Duodenal mucosa (tissue), 2 donors: Measurements from ENCODE around the gene TPSAB1.

Experiments used
- H3K27ac ChIP-seq: one replicate; pipeline ENCODE4 v1.7.0; 2013; ENCODE audit warnings: low read depth, low read length
- H3K27me3 ChIP-seq, 2 donors: one replicate each; pipeline ENCODE4 v1.7.0; 2013; ENCODE audit warnings: low read length in 2 of 2, control low read depth in 1 of 2; ENCODE audit not compliant: insufficient read depth in 2 of 2, control insufficient read depth in 1 of 2
- H3K36me3 ChIP-seq, 2 donors: one replicate each; pipeline ENCODE4 v1.7.0; 2013; ENCODE audit warnings: low read length in 2 of 2, control low read depth in 1 of 2; ENCODE audit not compliant: insufficient read depth in 2 of 2, control insufficient read depth in 1 of 2
- H3K4me1 ChIP-seq, 2 donors: one replicate each; pipeline ENCODE4 v1.7.0; 2013; ENCODE audit warnings: low read length in 2 of 2, control low read depth in 1 of 2; ENCODE audit not compliant: insufficient read depth in 2 of 2, control insufficient read depth in 1 of 2
- H3K4me3 ChIP-seq, 2 donors: one replicate each; pipeline ENCODE4 v1.7.0; 2013; ENCODE audit warnings: low read length in 2 of 2, low read depth in 1 of 2
- H3K9ac ChIP-seq, 2 donors: one replicate each; pipeline ENCODE4 v1.7.0; 2013; ENCODE audit warnings: low read length in 2 of 2, low read depth in 1 of 2
- H3K9me3 ChIP-seq, 2 donors: one replicate each; pipeline ENCODE4 v1.7.0; 2013; ENCODE audit warnings: low read length in 2 of 2, control low read depth in 1 of 2; ENCODE audit not compliant: control insufficient read depth in 1 of 2

Gene TPSAB1

DNA sequence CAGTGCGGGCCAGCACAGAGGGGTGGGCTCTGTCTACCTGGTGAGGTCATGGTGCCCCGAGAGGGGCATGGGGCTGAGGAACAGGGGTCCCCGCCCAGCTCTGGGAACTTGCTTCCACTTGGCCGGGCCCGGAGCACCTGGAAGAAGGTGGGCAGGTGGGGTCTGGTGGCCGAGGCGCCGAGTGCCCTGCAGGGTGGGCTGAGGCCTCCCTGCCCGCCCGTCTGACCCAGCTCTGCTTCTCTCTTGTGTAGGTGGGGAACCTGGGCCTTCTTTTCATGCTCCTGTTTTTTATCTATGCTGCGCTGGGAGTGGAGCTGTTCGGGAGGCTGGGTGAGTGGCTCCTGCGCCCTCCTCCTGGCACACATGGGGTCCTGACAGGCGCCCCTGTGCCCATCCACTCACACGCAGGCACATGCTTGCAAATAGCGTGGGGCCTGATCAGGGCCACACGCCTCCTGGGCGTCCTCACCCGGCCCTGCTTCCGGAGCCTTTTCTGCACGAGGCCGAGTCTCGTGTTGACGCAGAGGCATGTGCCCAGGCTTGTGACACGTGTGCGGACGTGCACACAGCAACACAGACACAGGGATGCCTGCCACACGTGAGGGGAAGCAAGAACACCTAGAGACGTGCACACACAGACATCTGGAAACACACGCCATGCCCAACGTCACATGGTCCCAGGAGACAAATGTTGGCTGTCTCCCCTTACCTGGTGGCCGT lies 23.7 kb upstream of the TPSAB1 start:
- Histone ChIP-seq H3K27ac (no peak overlapping the region), H3K9ac (no peak overlapping the region), H3K4me1 (no peaks in the 10 kb centered on the region), H3K4me3 (no peak overlapping the region), H3K9me3 (no peaks in the 10 kb centered on the region), H3K36me3 (no peaks in the 10 kb centered on the region), H3K27me3 (no peaks in the 10 kb centered on the region)

DNA sequence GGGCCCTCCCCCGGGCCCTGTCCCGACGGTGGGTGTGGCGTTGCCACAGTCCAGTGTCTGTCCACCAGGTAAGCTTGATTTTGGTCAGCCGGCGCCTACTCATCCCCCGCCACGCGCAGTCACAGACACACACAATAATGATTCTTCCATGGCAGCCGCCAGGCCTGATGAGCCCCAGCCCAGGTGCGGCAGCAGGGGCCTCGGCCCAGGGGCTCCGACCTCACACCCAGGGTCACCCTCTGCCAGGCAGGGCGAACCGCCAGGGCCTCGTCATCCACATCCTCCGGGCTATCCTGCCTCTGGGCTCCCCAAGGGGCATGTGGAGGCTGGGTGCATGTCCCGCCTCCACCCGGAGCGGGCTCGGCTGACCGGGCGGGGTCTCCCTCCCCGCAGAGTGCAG lies 23.0 kb upstream of the TPSAB1 start:
- Histone ChIP-seq H3K27me3 (no peaks in the 10 kb centered on the region), H3K9ac (no peak overlapping the region), H3K27ac (no peak overlapping the region), H3K9me3 (no peaks in the 10 kb centered on the region), H3K4me1 (no peaks in the 10 kb centered on the region), H3K36me3 (no peaks in the 10 kb centered on the region), H3K4me3 (no peak overlapping the region)

DNA sequence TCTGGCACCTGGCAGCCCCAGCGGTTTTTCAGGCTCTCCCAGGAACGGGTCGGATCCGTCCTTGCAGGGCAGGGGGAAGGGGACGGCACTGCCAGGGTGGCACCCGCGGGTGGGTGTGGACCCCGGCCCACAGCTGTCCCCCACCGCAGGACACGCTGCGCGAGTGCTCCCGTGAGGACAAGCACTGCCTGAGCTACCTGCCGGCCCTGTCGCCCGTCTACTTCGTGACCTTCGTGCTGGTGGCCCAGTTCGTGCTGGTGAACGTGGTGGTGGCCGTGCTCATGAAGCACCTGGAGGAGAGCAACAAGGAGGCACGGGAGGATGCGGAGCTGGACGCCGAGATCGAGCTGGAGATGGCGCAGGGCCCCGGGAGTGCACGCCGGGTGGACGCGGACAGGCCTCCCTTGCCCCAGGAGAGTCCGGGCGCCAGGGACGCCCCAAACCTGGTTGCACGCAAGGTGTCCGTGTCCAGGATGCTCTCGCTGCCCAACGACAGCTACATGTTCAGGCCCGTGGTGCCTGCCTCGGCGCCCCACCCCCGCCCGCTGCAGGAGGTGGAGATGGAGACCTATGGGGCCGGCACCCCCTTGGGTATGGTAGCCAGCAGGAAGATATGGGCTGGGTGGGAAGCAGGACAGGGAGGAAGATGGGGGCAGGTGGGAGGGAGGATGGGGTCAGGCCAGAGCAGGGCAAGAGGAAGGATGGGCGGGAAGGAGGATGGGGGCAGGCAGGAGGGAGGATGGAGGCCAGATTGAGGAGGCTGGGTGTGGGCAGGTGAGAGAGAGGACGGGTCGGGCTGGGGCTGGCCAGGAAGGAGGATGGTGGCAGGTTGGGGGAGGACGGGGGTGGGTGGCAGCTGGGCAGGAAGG lies 22.2 kb upstream of the TPSAB1 start:
- Histone ChIP-seq H3K9ac (no peak overlapping the region), H3K36me3 (no peaks in the 10 kb centered on the region), H3K27me3 (no peaks in the 10 kb centered on the region), H3K27ac (no peak overlapping the region), H3K4me1 (no peaks in the 10 kb centered on the region), H3K4me3 (no peak overlapping the region), H3K9me3 (no peaks in the 10 kb centered on the region)

DNA sequence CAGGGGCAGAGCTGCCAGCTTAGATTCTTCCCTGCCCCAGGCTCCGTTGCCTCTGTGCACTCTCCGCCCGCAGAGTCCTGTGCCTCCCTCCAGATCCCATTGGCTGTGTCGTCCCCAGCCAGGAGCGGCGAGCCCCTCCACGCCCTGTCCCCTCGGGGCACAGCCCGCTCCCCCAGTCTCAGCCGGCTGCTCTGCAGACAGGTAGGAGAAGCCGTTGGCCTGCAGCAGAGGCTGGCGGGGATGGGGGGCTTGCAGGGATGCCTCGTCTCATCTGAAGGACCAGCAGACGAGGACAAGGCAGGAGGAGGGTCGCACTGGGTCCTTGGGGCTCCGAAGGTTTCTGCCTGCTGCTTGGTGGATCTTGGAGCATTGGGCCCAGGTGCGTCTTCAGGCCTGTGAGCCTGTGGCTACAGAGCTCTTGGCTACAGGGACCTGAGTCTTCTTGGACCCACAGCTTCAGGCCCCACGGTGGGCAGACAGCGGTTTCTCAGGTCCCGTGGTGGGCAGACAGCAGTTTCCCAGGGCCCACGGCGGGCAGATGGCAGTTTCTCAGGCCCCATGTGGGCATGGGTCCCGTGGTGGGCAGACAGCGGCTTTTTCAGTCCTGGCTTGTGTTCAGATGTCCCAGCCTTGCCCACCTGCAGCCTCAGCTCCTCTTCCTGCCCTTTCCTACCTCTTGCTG lies 21.4 kb upstream of the TPSAB1 start:
- Histone ChIP-seq H3K4me1 (no peaks in the 10 kb centered on the region), H3K36me3 (no peaks in the 10 kb centered on the region), H3K27ac (no peak overlapping the region), H3K9ac (no peak overlapping the region), H3K9me3 (no peaks in the 10 kb centered on the region), H3K4me3 (no peak overlapping the region), H3K27me3 (no peaks in the 10 kb centered on the region)

DNA sequence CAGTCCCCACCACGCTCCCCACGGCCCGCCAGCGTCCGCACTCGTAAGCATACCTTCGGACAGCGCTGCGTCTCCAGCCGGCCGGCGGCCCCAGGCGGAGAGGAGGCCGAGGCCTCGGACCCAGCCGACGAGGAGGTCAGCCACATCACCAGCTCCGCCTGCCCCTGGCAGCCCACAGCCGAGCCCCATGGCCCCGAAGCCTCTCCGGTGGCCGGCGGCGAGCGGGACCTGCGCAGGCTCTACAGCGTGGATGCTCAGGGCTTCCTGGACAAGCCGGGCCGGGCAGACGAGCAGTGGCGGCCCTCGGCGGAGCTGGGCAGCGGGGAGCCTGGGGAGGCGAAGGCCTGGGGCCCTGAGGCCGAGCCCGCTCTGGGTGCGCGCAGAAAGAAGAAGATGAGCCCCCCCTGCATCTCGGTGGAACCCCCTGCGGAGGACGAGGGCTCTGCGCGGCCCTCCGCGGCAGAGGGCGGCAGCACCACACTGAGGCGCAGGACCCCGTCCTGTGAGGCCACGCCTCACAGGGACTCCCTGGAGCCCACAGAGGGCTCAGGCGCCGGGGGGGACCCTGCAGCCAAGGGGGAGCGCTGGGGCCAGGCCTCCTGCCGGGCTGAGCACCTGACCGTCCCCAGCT lies 20.3 kb upstream of the TPSAB1 start:
- Histone ChIP-seq H3K27me3 (peaks cover 0 to 2% of the 10 kb centered on the region in 2 donors), H3K4me1 (no peaks in the 10 kb centered on the region), H3K9ac (no peak overlapping the region), H3K27ac (no peak overlapping the region), H3K4me3 (no peak overlapping the region), H3K9me3 (no peaks in the 10 kb centered on the region), H3K36me3 (no peaks in the 10 kb centered on the region)

DNA sequence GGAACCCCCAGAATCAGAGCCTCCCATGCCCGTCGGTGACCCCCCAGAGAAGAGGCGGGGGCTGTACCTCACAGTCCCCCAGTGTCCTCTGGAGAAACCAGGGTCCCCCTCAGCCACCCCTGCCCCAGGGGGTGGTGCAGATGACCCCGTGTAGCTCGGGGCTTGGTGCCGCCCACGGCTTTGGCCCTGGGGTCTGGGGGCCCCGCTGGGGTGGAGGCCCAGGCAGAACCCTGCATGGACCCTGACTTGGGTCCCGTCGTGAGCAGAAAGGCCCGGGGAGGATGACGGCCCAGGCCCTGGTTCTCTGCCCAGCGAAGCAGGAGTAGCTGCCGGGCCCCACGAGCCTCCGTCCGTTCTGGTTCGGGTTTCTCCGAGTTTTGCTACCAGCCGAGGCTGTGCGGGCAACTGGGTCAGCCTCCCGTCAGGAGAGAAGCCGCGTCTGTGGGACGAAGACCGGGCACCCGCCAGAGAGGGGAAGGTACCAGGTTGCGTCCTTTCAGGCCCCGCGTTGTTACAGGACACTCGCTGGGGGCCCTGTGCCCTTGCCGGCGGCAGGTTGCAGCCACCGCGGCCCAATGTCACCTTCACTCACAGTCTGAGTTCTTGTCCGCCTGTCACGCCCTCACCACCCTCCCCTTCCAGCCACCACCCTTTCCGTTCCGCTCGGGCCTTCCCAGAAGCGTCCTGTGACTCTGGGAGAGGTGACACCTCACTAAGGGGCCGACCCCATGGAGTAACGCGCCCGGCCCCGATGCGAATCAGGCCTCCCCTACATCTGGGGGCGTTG lies 19.5 kb upstream of the TPSAB1 start:
- Histone ChIP-seq H3K4me1 (no peaks in the 10 kb centered on the region), H3K27ac (no peak overlapping the region), H3K9ac (no peak overlapping the region)

DNA sequence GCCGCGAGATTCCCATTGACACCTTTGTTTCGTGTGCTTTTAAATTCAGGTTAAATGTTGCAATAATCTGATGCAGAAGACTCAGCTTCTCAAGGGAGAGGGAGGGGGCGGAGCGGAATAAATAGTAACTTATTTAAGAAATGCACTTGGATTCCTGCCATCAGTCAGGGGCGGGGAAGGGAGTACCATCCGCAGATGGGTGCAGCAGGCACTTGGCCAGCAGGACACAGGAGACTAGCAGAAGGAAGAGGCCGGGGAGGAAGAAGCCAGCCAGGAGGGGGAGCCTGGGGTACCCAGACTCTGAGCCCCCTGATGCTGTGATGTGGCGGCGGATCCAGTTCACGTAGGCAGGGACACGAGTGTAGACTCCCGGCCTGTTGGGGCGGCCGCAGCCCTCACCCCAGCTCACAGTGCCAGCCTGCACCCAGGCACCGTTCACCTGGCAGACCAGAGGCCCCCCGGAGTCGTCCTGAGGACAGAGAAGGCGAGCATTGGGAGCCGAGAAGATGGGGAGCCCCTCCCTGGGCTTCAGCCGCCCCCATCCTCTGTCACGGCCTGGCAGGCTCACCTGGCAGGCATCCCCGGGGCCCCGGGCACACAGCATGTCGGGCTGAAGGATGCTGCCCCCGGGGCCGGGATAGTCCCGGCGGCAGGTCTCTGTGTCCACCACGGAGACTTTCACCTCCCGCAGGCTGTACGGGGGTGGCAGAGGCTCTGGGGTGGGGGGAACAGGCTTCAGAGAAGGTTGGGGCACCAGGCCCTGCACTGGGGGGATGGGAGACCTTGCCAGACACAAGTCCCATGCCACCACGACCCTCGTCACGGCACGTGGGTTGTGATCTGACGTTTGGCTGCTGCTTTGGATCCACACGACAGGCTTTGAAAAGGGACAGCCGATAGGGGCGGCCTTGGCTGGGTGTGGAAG lies 18.6 kb upstream of the TPSAB1 start:
- Histone ChIP-seq H3K4me1 (no peaks in the 10 kb centered on the region), H3K36me3 (no peaks in the 10 kb centered on the region), H3K27ac (no peak overlapping the region), H3K9ac (no peak overlapping the region), H3K9me3 (no peaks in the 10 kb centered on the region), H3K27me3 (peaks cover 0 to 3% of the 10 kb centered on the region in 2 donors), H3K4me3 (no peak overlapping the region)

More for the DNA sequence above, 19.5 kb upstream of the TPSAB1 start:
- H3K27me3 ChIP-seq: peaks cover 0 to 3% of the 10 kb centered on the region in 2 donors
- H3K36me3 ChIP-seq: no peaks in the 10 kb centered on the region
- no peak overlapping the region for H3K4me3 ChIP-seq
- no peaks in the 10 kb centered on the region for H3K9me3 ChIP-seq

DNA sequence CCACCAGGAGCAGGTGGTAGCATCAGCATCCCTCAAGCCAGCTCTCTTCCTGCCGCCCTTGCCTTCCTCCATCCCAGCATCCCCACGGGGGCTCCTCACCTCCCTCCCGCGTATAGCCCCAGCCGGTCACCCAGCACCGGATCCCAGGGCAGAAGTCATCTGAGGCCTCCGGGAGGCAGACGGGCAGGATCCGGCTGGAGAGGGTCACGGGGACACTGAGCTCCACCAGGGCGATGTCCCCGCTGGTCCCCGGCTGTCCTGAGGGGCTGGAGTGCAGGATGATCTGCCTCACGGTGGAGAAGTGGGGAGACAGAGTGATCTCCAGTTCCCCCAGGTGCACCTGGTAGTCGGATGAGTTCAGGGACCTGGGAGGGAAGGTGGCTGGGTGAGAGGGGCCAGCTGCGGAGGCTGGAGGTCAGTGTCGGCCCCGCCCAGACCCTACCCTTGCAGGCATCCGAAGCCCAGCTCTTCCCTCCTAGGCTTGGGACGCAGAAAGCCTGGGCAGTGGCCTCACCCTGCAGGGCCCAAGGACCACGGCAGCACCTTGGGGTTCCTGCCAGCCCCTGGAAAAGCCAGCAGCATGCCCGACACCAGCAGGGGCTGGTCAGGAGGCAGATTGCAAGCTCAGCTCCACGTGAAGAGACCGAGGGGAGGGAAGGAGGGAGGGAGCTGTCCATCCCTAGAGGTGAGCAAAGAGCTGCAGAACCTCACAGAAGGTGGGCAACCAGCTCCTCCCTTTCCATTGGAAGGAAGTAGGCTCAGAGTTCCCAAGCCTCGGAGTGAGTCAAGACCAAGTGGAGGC lies 17.8 kb upstream of the TPSAB1 start:
- no peaks in the 10 kb centered on the region for H3K4me1 ChIP-seq
- peaks cover 0 to 3% of the 10 kb centered on the region in 2 donors for H3K27me3 ChIP-seq
- no peaks in the 10 kb centered on the region for H3K9me3 ChIP-seq
- no peak overlapping the region for H3K4me3 ChIP-seq
- no peak overlapping the region for H3K27ac ChIP-seq
- no peak overlapping the region for H3K9ac ChIP-seq
- no peaks in the 10 kb centered on the region for H3K36me3 ChIP-seq
